Brain microvascular endothelial cell (primary cell): Measurements from ENCODE around the gene SUPT3H.

Experiments
- DNase-seq: peaks from one replicate; pipeline ENCODE4 v3.0.0-alpha.2; 2020
- H3K27ac ChIP-seq: fragments of 250-450 bp; sonication (Bioruptor Pico); 2 replicates; pipeline ENCODE4 v1.5.1; 2020; ENCODE audit warnings: mild to moderate bottlenecking, moderate library complexity
- H3K27me3 ChIP-seq: fragments of 250-450 bp; sonication (Bioruptor Pico); replicated peaks from 2 replicates; pipeline ENCODE4 v1.5.1; 2020; ENCODE audit warnings: mild to moderate bottlenecking
- H3K36me3 ChIP-seq: fragments of 250-450 bp; sonication (Bioruptor Pico); replicated peaks from 2 replicates; pipeline ENCODE4 v1.5.1; 2020; ENCODE audit warnings: mild to moderate bottlenecking
- H3K4me3 ChIP-seq: 2 replicates; pipeline ENCODE4 v1.5.1; 2011; ENCODE audit warnings: low read depth, mild to moderate bottlenecking, control low read depth, low read length, moderate library complexity
- in situ Hi-C: cut with HindIII; loops from 2 replicates; pipeline ENCODE4 v1.10.0; 2017; ENCODE audit warnings: low sequenced_read_pairs, low pct_ligation_motif_present
- TF ChIP-seq, protein P1 (sequence below): IDR thresholded peaks from 2 replicates; pipeline ENCODE4 v1.5.1; 2011; ENCODE audit warnings: low read depth, mild to moderate bottlenecking, moderate library complexity, low read length, control low read depth, inconsistent platforms; ENCODE audit errors: missing control alignments

Gene SUPT3H

DNA sequence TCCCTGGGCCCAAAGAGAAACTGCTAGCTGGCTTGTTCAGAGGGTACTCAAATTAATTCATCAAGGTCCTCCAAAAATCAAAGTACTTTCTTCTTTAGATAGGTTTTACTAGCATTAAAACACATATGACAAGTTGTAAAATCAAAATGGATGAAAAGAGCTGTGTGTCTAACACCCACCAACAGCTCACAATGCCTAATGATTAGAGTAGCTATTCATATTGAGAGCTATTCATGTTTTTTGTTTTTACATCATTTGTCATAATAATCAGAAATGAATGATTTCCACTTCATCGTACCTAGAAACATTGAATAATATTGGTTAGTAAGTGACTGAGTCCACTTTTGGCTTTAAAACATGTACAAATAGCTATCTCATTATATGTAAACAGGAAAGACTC is 339.5 kb downstream of the SUPT3H start:
- H3K36me3 ChIP-seq, result no peaks in the 10 kb centered on the region
- in situ Hi-C loops, result no loop called here
- H3K27ac ChIP-seq, result no peak overlapping the region
- H3K4me3 ChIP-seq, result no peak overlapping the region
- no peak for DNase-seq
- TF ChIP-seq, protein P1, sequence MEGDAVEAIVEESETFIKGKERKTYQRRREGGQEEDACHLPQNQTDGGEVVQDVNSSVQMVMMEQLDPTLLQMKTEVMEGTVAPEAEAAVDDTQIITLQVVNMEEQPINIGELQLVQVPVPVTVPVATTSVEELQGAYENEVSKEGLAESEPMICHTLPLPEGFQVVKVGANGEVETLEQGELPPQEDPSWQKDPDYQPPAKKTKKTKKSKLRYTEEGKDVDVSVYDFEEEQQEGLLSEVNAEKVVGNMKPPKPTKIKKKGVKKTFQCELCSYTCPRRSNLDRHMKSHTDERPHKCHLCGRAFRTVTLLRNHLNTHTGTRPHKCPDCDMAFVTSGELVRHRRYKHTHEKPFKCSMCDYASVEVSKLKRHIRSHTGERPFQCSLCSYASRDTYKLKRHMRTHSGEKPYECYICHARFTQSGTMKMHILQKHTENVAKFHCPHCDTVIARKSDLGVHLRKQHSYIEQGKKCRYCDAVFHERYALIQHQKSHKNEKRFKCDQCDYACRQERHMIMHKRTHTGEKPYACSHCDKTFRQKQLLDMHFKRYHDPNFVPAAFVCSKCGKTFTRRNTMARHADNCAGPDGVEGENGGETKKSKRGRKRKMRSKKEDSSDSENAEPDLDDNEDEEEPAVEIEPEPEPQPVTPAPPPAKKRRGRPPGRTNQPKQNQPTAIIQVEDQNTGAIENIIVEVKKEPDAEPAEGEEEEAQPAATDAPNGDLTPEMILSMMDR, result no peak
- H3K27me3 ChIP-seq, result no peaks in the 10 kb centered on the region

DNA sequence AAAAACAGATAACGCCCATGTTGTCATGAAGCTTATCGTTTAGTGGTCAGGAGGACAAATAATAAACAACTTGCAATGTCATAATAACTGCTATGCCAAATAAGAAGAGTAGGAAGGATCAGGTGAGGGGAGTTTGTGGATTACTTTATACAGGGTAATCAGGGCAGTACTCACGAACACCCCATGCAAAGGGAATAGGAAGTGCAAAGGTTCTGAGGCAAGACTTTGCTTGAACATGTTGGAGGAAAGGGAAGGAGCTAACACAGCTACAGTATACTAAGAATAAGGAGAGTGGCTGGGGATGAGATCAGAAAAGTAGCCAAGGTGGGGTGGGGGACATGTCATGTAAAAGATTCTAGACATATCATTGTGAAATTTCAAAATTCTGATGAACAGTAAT is 341.6 kb downstream of the SUPT3H start:
- in situ Hi-C loops, result no loop called here
- no peak overlapping the region for H3K4me3 ChIP-seq
- no peak for DNase-seq
- H3K27ac ChIP-seq, result no peak overlapping the region
- TF ChIP-seq, protein P1, result no peak
- no peaks in the 10 kb centered on the region for H3K27me3 ChIP-seq
- H3K36me3 ChIP-seq, result no peaks in the 10 kb centered on the region

GRCh38 chr6:45032426-45032825 is 345.3 kb downstream of the SUPT3H start:
- no peak for DNase-seq
- H3K27me3 ChIP-seq, result no peaks in the 10 kb centered on the region
- in situ Hi-C loops, result no loop called here
- no peaks in the 10 kb centered on the region for H3K36me3 ChIP-seq
- TF ChIP-seq, protein P1, result no peak
- no peak overlapping the region for H3K4me3 ChIP-seq
- no peak overlapping the region for H3K27ac ChIP-seq

DNA sequence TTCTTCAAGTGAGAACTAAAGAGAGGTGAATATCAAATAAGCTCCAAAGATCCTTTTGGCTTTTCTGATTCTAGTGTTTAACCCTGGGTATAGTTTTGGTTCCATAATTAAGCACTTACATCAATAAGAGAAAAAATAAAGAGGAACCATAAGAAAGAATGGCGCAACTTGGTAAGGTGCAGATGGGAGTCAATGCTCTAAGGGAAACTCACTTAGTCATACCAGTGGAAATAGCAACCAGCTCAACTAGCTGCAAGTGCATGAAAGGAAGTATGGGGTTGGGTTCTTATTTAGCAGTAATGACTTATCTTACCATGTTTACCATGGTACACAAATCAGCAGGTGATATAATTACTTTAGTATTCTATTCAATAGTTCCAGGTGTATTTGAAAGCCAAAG is 346.1 kb downstream of the SUPT3H start:
- Histone ChIP-seq H3K4me3 (no peak overlapping the region), H3K27me3 (no peaks in the 10 kb centered on the region), H3K36me3 (no peaks in the 10 kb centered on the region), H3K27ac (no peak overlapping the region)
- TF ChIP-seq, protein P1, result no peak
- in situ Hi-C loops, result no loop called here
- no peak for DNase-seq

- TF ChIP-seq, protein P1, result no peak
- in situ Hi-C loops, result no loop called here
- Histone ChIP-seq H3K27me3 (no peaks in the 10 kb centered on the region), H3K4me3 (no peak overlapping the region), H3K27ac (no peak overlapping the region), H3K36me3 (no peaks in the 10 kb centered on the region)
- DNase-seq, result no peak
Observed at GRCh38 chr6:45027126-45027525, 350.6 kb downstream of the SUPT3H start.

DNA sequence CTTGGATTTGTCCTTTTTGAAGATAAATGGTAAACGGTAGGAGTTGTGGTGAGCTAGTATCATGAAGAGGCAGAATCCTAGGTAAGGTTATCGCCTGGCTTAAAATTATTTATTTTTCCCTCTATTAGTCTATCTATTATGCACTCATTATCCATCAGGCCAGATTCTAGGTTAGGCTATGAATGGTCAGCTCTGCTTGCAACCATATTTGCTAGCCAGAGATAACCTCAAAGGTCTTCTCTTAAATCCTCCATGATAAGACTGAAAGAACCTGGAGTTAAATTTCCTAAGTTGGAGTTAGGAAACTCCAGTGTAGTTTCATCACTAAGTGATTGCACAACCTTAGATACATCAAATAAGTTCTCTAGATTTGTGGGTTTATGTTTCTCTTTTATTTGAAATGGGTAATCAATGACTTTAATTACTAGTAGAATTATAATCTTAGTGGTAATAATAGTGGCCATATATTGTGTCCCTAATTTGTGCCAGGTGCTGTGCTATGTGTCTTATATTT is 351.7 kb downstream of the SUPT3H start:
- H3K27me3 ChIP-seq, result no peaks in the 10 kb centered on the region
- no peak for DNase-seq
- H3K27ac ChIP-seq, result no peak overlapping the region
- in situ Hi-C loops, result no loop called here
- TF ChIP-seq, protein P1, result no peak
- no peak overlapping the region for H3K4me3 ChIP-seq
- no peaks in the 10 kb centered on the region for H3K36me3 ChIP-seq
